C4-2B (cell line): ENCODE measurements around the gene ETDC.

Experiments
- ZFX ChIP-seq: fragments of 450-650 bp; IDR thresholded peaks from 2 replicates; pipeline ENCODE4 v1.6.1; 2017
- TF ChIP-seq, protein P1 (sequence below): fragments of 450-650 bp; conservative IDR thresholded peaks from 2 replicates; pipeline ENCODE4 v1.5.1; 2017; ENCODE audit warnings: mild to moderate bottlenecking

DNA sequence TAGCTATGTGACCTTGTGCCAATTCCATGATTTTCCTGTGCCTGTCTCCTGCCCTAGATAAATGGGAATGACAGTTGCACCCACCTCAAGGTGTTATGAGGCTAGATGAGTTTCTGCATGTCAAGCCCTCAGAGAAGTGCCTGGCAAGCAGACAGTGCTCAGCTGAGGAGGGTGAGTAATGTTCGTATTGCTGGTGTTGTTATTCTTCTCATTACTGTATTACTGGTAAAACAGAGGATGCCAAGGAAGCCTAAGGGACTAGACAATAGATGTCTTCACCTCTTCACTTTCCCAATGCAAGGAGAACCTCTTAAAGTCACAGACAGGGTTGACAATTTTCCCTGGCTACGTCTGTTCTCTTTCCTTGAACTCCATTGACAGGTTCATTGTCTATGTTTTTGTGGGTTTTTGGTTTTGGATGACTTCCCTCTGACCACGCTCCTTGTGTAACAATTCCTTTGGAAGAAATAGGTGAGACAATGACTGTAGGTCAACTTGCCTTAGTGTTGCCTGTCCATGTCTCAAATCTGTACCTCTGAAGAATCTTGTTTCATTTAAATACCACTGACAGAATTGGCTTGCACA, 19.2 kb downstream of the ETDC start:
- TF ChIP-seq, protein P1, sequence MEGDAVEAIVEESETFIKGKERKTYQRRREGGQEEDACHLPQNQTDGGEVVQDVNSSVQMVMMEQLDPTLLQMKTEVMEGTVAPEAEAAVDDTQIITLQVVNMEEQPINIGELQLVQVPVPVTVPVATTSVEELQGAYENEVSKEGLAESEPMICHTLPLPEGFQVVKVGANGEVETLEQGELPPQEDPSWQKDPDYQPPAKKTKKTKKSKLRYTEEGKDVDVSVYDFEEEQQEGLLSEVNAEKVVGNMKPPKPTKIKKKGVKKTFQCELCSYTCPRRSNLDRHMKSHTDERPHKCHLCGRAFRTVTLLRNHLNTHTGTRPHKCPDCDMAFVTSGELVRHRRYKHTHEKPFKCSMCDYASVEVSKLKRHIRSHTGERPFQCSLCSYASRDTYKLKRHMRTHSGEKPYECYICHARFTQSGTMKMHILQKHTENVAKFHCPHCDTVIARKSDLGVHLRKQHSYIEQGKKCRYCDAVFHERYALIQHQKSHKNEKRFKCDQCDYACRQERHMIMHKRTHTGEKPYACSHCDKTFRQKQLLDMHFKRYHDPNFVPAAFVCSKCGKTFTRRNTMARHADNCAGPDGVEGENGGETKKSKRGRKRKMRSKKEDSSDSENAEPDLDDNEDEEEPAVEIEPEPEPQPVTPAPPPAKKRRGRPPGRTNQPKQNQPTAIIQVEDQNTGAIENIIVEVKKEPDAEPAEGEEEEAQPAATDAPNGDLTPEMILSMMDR = no peak
- no peak for TF ChIP-seq ZFX
